Bladder microvascular endothelial cell (primary cell): Measurements from ENCODE around the gene ZFP1. TPM values are rescaled to one million over a fixed set of nuclear protein-coding genes. Genes with fewer than 3 reads are reported as not detected.

Source experiments
- total RNA-seq: library from RNA; depleted of rRNA; stranded (reverse); fragments of >200 nt; gene quantifications from 2 replicates; pipeline ENCODE4 v1.2.3, GENCODE V29; 2014

Gene ZFP1
- total RNA-seq, result 5.2 and 8.2 TPM in 2 replicates

GRCh38 chr16:75148311-75149195 lies at the start of gene ZFP1:
TSS of gene ZFP1 (plus strand) at chr16:75148524. CDS start at chr16:75152952, 4,428 bp downstream.

GRCh38 chr16:75116081-75116910 lies 32.0 kb upstream of the ZFP1 start, which contains the start of gene LDHD:
TSS of gene LDHD (minus strand) at chr16:75116780. CDS start at chr16:75116720, 60 bp downstream.

GRCh38 chr16:75206749-75207451 lies 58.6 kb downstream of the ZFP1 start, which contains the start of gene CTRB2:
TSS of gene CTRB2 (minus strand) at chr16:75207161. CDS start at chr16:75207141, 20 bp downstream.

GRCh38 chr16:75218256-75219076 lies 70.1 kb downstream of the ZFP1 start, which contains the start of gene CTRB1:
TSS of gene CTRB1 (plus strand) at chr16:75218988. CDS start at chr16:75219008, 20 bp downstream.

Other genes with a start within 250 kb of the ZFP1 start
- 8.6 and 19.3 TPM in 2 replicates for gene WDR59, start 163.4 kb upstream of the ZFP1 start, total RNA-seq
- gene ZNRF1, start 149.5 kb upstream of the ZFP1 start, total RNA-seq, result 9.6 and 18.1 TPM in 2 replicates
- gene LDHD, start 31.7 kb upstream of the ZFP1 start, total RNA-seq, result 0.94 and 0.97 TPM in 2 replicates
- gene CTRB2, start 58.6 kb downstream of the ZFP1 start, total RNA-seq, result not detected in 2 replicates
- not detected in 2 replicates for gene CTRB1, start 70.5 kb downstream of the ZFP1 start, total RNA-seq
- 58.9 and 200 TPM in 2 replicates for gene BCAR1, start 103.1 kb downstream of the ZFP1 start, total RNA-seq